ENCODE data around the gene CCL5.

DNA sequence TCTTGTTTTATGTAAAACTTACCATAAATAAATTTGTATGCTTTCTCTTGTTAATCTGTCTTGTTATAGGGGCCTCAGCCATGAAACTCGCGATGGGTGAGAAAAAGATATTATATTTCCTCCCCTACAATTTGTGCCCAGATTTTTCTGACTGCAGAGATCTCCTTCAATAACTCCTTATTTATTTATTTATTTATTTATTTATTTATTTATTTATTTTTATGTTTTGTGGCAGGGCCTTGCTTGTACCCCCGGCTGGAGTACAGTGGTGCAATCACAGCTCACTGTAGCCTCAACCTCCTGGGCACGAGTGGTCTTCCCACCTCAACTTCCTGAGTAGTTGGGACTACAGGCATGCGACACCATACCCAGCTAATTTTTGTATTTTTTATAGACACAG lies 23.3 kb upstream of the CCL5 start:
- no peak for TF ChIP-seq POLR2AphosphoS5 (IDR thresholded peaks at IDR 0.05; ENCODE audit: borderline replicate concordance, low read depth, low read length)
- no peak for TF ChIP-seq EZH2 (IDR thresholded peaks at IDR 0.05)
- TF ChIP-seq FOXP2 (optimal IDR thresholded peaks at IDR 0.05; ENCODE audit: control extremely low read depth, extremely low read length, insufficient read depth), result no peak

All from SK-N-MC (cell line).